Epithelial cell of esophagus (primary cell): Measurements from ENCODE around the gene SCAPER.
A peak's percentile ranks its signal among the peaks of the same experiment; 100 is the strongest.

ENCODE experiments used
- DNase-seq: peaks from one replicate; pipeline ENCODE4 v3.0.0; 2010; ENCODE audit warnings: low read depth
- H3K4me3 ChIP-seq: 2 replicates; pipeline ENCODE4 v1.5.1; 2011; ENCODE audit warnings: mild to moderate bottlenecking, low read length, control low read depth
- CTCF ChIP-seq: IDR thresholded peaks from 2 replicates; pipeline ENCODE4 v1.5.1; 2011; ENCODE audit warnings: low read depth, mild to moderate bottlenecking, low read length, control low read depth, inconsistent platforms; ENCODE audit not compliant: insufficient read depth; ENCODE audit errors: missing control alignments

SCAPER gene

DNA sequence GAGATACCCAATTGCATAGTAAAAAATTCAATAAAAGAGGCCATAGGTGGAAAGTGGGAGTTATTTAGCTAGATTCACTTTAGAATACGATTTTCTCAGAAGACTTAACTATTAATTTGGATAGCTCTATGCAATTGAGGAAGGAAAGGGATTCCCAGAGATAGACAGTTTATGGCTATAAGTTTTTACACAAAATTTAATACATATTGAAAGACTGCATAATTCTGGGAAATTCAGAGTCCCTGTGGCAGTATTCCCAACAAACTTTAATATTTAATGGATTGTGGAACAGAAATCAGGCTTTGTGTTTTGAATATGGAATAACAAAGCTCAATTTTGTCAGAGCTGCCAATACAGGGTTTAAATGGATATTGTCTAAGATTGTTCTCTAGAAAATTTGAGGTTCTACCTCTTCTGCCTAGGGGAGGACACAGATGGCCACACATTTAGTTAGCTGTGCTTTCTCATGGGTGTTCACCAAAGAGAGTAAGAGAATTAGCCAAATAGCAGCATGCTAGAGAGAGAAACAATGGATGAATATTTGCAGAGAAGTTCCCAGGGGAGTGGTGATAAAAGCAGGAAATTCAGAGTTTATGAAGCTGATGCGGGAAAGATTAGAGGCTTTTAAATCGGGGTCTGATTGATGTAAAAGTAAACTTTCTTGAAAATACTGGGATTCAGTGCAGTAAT is 560.1 kb downstream of the SCAPER start:
- no peak overlapping the region for H3K4me3 ChIP-seq
- TF ChIP-seq CTCF: no peak
- DNase-seq: no peak

DNA sequence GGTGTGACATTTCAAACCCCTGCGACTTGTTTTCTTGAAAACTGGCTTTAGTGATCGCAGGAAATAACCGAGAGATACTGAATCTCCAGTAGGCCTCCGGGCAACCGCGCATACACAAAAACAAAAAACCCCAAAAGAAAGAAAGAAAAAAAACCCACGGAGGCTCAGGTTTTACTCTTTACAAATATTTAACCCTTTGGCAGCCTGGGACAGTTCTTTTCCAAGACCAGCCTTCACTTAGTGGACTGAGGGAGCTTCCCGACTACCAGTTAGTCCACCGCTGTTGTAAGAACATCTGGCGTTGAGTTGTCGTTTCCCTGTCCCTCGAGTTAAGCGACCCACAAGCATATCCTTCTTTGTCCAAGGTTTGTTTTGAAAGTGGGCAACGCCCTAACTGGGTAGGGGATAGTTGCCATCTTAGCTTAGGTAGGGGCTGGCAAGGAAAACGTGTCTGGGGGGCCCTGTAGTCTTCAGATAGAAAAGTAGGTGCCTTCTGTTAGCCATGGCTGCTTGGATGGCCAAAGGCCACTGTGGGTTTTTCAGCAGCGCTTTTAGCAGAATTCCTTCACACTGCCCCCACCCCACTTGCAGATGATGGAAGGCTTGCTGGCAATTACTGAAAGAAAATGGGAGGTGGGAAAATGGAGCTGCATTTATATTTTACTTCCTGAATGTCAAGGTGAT is 561.7 kb downstream of the SCAPER start:
- no peak overlapping the region for H3K4me3 ChIP-seq
- no peak for DNase-seq
- TF ChIP-seq CTCF: no peak

- no peak overlapping the region for H3K4me3 ChIP-seq
- no peak for TF ChIP-seq CTCF
- DNase-seq: no peak
Observed at GRCh38 chr15:76342382-76343201, 562.5 kb downstream of the SCAPER start.

DNA sequence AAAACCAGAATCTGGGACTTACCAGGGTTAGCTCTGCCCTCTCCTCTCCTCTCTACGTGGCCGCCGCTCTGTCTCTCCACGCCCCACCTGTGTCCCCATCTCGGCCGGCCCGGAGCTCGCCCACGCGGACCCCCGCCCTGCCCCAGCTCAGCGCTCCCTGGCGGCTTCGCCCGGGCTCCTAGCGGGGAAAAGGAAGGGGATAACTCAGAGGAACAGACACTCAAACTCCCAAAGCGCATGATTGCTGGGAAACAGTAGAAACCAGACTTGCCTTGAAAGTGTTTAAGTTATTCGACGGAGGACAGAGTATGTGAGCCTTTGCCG is 563.1 kb downstream of the SCAPER start:
- TF ChIP-seq CTCF: no peak
- no peak for DNase-seq
- H3K4me3 ChIP-seq: no peak overlapping the region

DNA sequence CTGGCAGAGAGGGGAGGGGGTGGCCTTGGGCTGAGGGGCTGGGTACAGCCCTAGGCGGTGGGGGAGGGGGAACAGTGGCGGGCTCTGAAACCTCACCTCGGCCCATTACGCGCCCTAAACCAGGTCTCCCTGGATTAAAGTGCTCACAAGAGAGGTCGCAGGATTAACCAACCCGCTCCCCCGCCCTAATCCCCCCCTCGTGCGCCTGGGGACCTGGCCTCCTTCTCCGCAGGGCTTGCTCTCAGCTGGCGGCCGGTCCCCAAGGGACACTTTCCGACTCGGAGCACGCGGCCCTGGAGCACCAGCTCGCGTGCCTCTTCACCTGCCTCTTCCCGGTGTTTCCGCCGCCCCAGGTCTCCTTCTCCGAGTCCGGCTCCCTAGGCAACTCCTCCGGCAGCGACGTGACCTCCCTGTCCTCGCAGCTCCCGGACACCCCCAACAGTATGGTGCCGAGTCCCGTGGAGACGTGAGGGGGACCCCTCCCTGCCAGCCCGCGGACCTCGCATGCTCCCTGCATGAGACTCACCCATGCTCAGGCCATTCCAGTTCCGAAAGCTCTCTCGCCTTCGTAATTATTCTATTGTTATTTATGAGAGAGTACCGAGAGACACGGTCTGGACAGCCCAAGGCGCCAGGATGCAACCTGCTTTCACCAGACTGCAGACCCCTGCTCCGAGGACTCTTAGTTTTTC is 563.6 kb downstream of the SCAPER start:
- TF ChIP-seq CTCF: no peak

DNA sequence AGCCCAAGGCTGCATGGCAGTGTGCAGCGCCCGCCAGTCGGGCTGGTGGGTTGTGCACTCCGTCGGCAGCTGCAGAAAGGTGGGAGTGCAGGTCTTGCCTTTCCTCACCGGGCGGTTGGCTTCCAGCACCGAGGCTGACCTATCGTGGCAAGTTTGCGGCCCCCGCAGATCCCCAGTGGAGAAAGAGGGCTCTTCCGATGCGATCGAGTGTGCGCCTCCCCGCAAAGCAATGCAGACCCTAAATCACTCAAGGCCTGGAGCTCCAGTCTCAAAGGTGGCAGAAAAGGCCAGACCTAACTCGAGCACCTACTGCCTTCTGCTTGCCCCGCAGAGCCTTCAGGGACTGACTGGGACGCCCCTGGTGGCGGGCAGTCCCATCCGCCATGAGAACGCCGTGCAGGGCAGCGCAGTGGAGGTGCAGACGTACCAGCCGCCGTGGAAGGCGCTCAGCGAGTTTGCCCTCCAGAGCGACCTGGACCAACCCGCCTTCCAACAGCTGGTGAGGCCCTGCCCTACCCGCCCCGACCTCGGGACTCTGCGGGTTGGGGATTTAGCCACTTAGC is 564.3 kb downstream of the SCAPER start:
- DNase-seq: no peak
- no peak overlapping the region for H3K4me3 ChIP-seq
- peak; percentile 24 for TF ChIP-seq CTCF

More for the DNA sequence above, 563.6 kb downstream of the SCAPER start:
- no peak overlapping the region for H3K4me3 ChIP-seq
- DNase-seq: no peak
